Mesendoderm (in vitro differentiated cells): ENCODE data around the gene ZFHX3.

ENCODE experiments used
- DNase-seq: peaks from one replicate; pipeline ENCODE4 v3.0.0; 2013
- H2AK5ac ChIP-seq: 2 replicates; pipeline ENCODE4 v1.6.1; 2013; ENCODE audit warnings: low read length, inconsistent platforms
- H2BK120ac ChIP-seq: 2 replicates; pipeline ENCODE4 v1.6.1; 2013; ENCODE audit warnings: low read depth, mild to moderate bottlenecking, low read length, moderate library complexity, mixed read lengths
- H2BK15ac ChIP-seq: replicated peaks from 2 replicates; pipeline ENCODE4 v1.6.1; 2013; ENCODE audit warnings: low read depth, mild to moderate bottlenecking, moderate library complexity
- H2BK5ac ChIP-seq: 2 replicates; pipeline ENCODE4 v1.6.1; 2013; ENCODE audit warnings: low read length, inconsistent platforms
- H3K18ac ChIP-seq: 2 replicates; pipeline ENCODE4 v1.6.1; 2013; ENCODE audit warnings: mild to moderate bottlenecking, low read length, mixed read lengths
- H3K23ac ChIP-seq: one replicate; pipeline ENCODE4 v1.6.1; 2013; ENCODE audit warnings: low read length
- H3K27ac ChIP-seq: 2 replicates; pipeline ENCODE4 v1.5.1; 2013; ENCODE audit warnings: low read depth, mild to moderate bottlenecking, inconsistent platforms, low read length, moderate library complexity
- H3K27me3 ChIP-seq: 2 replicates; pipeline ENCODE4 v1.6.1; 2013; ENCODE audit warnings: low read length, control low read depth, mild to moderate bottlenecking, inconsistent platforms; ENCODE audit not compliant: insufficient read depth, poor library complexity
- H3K36me3 ChIP-seq: 2 replicates; pipeline ENCODE4 v1.6.1; 2013; ENCODE audit warnings: low read length, inconsistent platforms; ENCODE audit not compliant: control insufficient read depth, insufficient read depth
- H3K4ac ChIP-seq: one replicate; pipeline ENCODE4 v1.6.1; 2013; ENCODE audit warnings: low read depth, mild to moderate bottlenecking, low read length, moderate library complexity
- H3K4me1 ChIP-seq: 2 replicates; pipeline ENCODE4 v1.6.1; 2013; ENCODE audit warnings: low read depth, low read length, inconsistent platforms; ENCODE audit not compliant: control insufficient read depth
- H3K4me2 ChIP-seq: 2 replicates; pipeline ENCODE4 v1.6.1; 2013; ENCODE audit warnings: low read length
- H3K4me3 ChIP-seq: 2 replicates; pipeline ENCODE4 v1.5.1; 2013; ENCODE audit warnings: mild to moderate bottlenecking, low read length
- H3K56ac ChIP-seq: one replicate; pipeline ENCODE4 v1.6.1; 2013; ENCODE audit warnings: low read length
- H3K79me1 ChIP-seq: 2 replicates; pipeline ENCODE4 v1.6.1; 2013; ENCODE audit warnings: low read length, inconsistent platforms
- H3K79me2 ChIP-seq: 2 replicates; pipeline ENCODE4 v1.6.1; 2013; ENCODE audit warnings: mild to moderate bottlenecking, low read length; ENCODE audit not compliant: control insufficient read depth, insufficient read depth
- H3K9ac ChIP-seq: 2 replicates; pipeline ENCODE4 v1.6.1; 2013; ENCODE audit warnings: low read length, inconsistent platforms
- H4K5ac ChIP-seq: one replicate; pipeline ENCODE4 v1.6.1; 2013; ENCODE audit warnings: low read length
- H4K8ac ChIP-seq: one replicate; pipeline ENCODE4 v1.6.1; 2013; ENCODE audit warnings: low read depth, mild to moderate bottlenecking, control low read depth, low read length, moderate library complexity
- WGBS: extraction: QIAGEN DNeasy Blood & Tissue Kit; methylation state at CpG from one replicate; pipeline ENCODE4 v1.1.7; 2013; ENCODE audit warnings: low lambda C conversion rate, missing lambda C conversion rate; ENCODE audit not compliant: insufficient coverage; ENCODE audit errors: extremely low coverage; 5-methylcytosine and 5-hydroxymethylcytosine counted together

The ZFHX3 gene

GRCh38 chr16:73066331-73066926 lies 18.5 kb upstream of the ZFHX3 start:
- Histone ChIP-seq H2BK120ac (no peak overlapping the region), H3K79me2 (no peaks in the 10 kb centered on the region), H3K23ac (no peak overlapping the region), H4K8ac (no peak overlapping the region), H3K18ac (no peak overlapping the region), H3K4me2 (peak overlapping the region; percentile 41), H3K36me3 (no peaks in the 10 kb centered on the region), H3K4ac (no peak overlapping the region), H3K56ac (no peak overlapping the region), H3K27ac (no peak overlapping the region), H3K4me1 (no peaks in the 10 kb centered on the region), H3K79me1 (no peaks in the 10 kb centered on the region), H2BK15ac (no peak overlapping the region), H2BK5ac (no peak overlapping the region), H2AK5ac (no peak overlapping the region), H4K5ac (no peak overlapping the region), H3K4me3 (no peak overlapping the region), H3K27me3 (peaks cover 56% of the 10 kb centered on the region), H3K9ac (no peak overlapping the region)
- DNase-seq = no peak
- WGBS = no CpG with 5 or more reads among the region's 49 CpGs

GRCh38 chr16:73065632-73066330 lies 17.9 kb upstream of the ZFHX3 start:
- Histone ChIP-seq H3K56ac (peak overlapping the region; percentile 45), H3K27me3 (peaks cover 60% of the 10 kb centered on the region), H3K79me2 (no peaks in the 10 kb centered on the region), H3K4me3 (no peak overlapping the region), H3K4me2 (peak overlapping the region; percentile 41), H3K79me1 (no peaks in the 10 kb centered on the region), H3K23ac (no peak overlapping the region), H2BK15ac (no peak overlapping the region), H3K9ac (no peak overlapping the region), H3K27ac (no peak overlapping the region), H4K8ac (no peak overlapping the region), H3K36me3 (no peaks in the 10 kb centered on the region), H3K4ac (no peak overlapping the region), H2BK120ac (no peak overlapping the region), H3K18ac (no peak overlapping the region), H2BK5ac (no peak overlapping the region), H3K4me1 (no peaks in the 10 kb centered on the region), H2AK5ac (no peak overlapping the region), H4K5ac (no peak overlapping the region)
- DNase-seq = peak; percentile 60
- WGBS = no CpG with 5 or more reads among the region's 43 CpGs

- Histone ChIP-seq H3K9ac (no peak overlapping the region), H2BK5ac (no peak overlapping the region), H3K4me3 (no peak overlapping the region), H3K4ac (no peak overlapping the region), H3K4me1 (no peaks in the 10 kb centered on the region), H3K23ac (peak overlapping the region; percentile 56), H3K4me2 (peak overlapping the region; percentile 30), H3K36me3 (no peaks in the 10 kb centered on the region), H2AK5ac (no peak overlapping the region), H4K5ac (no peak overlapping the region), H3K27ac (no peak overlapping the region), H3K27me3 (peaks cover 62% of the 10 kb centered on the region), H4K8ac (no peak overlapping the region), H3K56ac (peak overlapping the region; percentile 35), H2BK120ac (no peak overlapping the region), H2BK15ac (no peak overlapping the region), H3K18ac (no peak overlapping the region), H3K79me1 (no peaks in the 10 kb centered on the region), H3K79me2 (no peaks in the 10 kb centered on the region)
- DNase-seq = no peak
- no CpG with 5 or more reads among the region's 24 CpGs for WGBS
These were observed 17.1 kb upstream of the ZFHX3 start for GRCh38 chr16:73064994-73065545.

- Histone ChIP-seq H4K8ac (no peak overlapping the region), H3K4ac (no peak overlapping the region), H3K4me1 (no peaks in the 10 kb centered on the region), H2BK15ac (no peak overlapping the region), H2BK120ac (no peak overlapping the region), H2BK5ac (no peak overlapping the region), H3K23ac (no peak overlapping the region), H3K9ac (peak overlapping the region; percentile 17), H3K36me3 (no peaks in the 10 kb centered on the region), H3K4me2 (peak overlapping the region; percentile 30), H3K79me1 (no peaks in the 10 kb centered on the region), H3K27ac (no peak overlapping the region), H3K27me3 (peaks cover 59% of the 10 kb centered on the region), H3K4me3 (no peak overlapping the region), H3K79me2 (no peaks in the 10 kb centered on the region), H3K56ac (peak overlapping the region; percentile 30), H3K18ac (no peak overlapping the region), H2AK5ac (no peak overlapping the region), H4K5ac (no peak overlapping the region)
- peak; percentile 69 for DNase-seq
- no CpG with 5 or more reads among the region's 25 CpGs for WGBS
These were observed 16.5 kb upstream of the ZFHX3 start for GRCh38 chr16:73064212-73064993.

- Histone ChIP-seq H3K4ac (no peak overlapping the region), H3K79me1 (no peaks in the 10 kb centered on the region), H4K5ac (no peak overlapping the region), H4K8ac (no peak overlapping the region), H2BK120ac (no peak overlapping the region), H3K9ac (peak overlapping the region; percentile 17), H2BK5ac (no peak overlapping the region), H3K27ac (no peak overlapping the region), H3K27me3 (peaks cover 54% of the 10 kb centered on the region), H3K56ac (peak overlapping the region; percentile 30), H3K36me3 (no peaks in the 10 kb centered on the region), H2BK15ac (no peak overlapping the region), H2AK5ac (no peak overlapping the region), H3K4me1 (no peaks in the 10 kb centered on the region), H3K23ac (no peak overlapping the region), H3K79me2 (no peaks in the 10 kb centered on the region), H3K4me2 (peak overlapping the region; percentile 12), H3K4me3 (no peak overlapping the region), H3K18ac (no peak overlapping the region)
- DNase-seq = no peak
- no CpG with 5 or more reads among the region's 14 CpGs for WGBS
These were observed 15.9 kb upstream of the ZFHX3 start for GRCh38 chr16:73063854-73064211.
